Smooth muscle cell (in vitro differentiated cells): ENCODE data around the gene GPR45. TPM values are rescaled to one million over a fixed set of nuclear protein-coding genes. Genes with fewer than 3 reads are reported as not detected.

ENCODE experiments used
- DNase-seq: peaks from one replicate; lab custom pipeline; 2025; ENCODE audit not compliant: unreplicated experiment; lab: John Stamatoyannopoulos, UW
- H2AFZ ChIP-seq: fragments of 200-600 bp; sonication (generic); 2 replicates; pipeline ENCODE4 v1.6.0; 2016; ENCODE audit warnings: antibody characterized with exemption, low read depth, mild to moderate bottlenecking
- H3F3A ChIP-seq: fragments of 200-600 bp; sonication (generic); 2 replicates; pipeline ENCODE4 v1.6.0; 2017; ENCODE audit warnings: antibody characterized with exemption, low read depth
- H3K27ac ChIP-seq: fragments of 200-600 bp; sonication (generic); 2 replicates; pipeline ENCODE4 v1.5.1; 2016; ENCODE audit warnings: low read depth, mild to moderate bottlenecking
- H3K27me3 ChIP-seq: fragments of 200-600 bp; sonication (generic); 2 replicates; pipeline ENCODE4 v1.6.1; 2016; ENCODE audit warnings: low read depth, mild to moderate bottlenecking
- H3K36me3 ChIP-seq: fragments of 200-600 bp; sonication (generic); 2 replicates; pipeline ENCODE4 v1.5.1; 2016; ENCODE audit warnings: low read depth
- H3K4me1 ChIP-seq: fragments of 200-600 bp; sonication (generic); 2 replicates; pipeline ENCODE4 v1.5.1; 2016; ENCODE audit warnings: low read depth
- H3K4me2 ChIP-seq: fragments of 200-600 bp; sonication (generic); 2 replicates; pipeline ENCODE4 v1.6.0; 2016; ENCODE audit warnings: mild to moderate bottlenecking
- H3K4me3 ChIP-seq: fragments of 200-600 bp; sonication (generic); 2 replicates; pipeline ENCODE4 v1.5.1; 2016; ENCODE audit warnings: mild to moderate bottlenecking
- H3K79me2 ChIP-seq: fragments of 200-600 bp; sonication (generic); 2 replicates; pipeline ENCODE4 v1.6.0; 2016; ENCODE audit warnings: low read depth, mild to moderate bottlenecking
- H3K9ac ChIP-seq: fragments of 200-600 bp; sonication (generic); 2 replicates; pipeline ENCODE4 v1.6.0; 2016; ENCODE audit warnings: low read depth
- H3K9me3 ChIP-seq: fragments of 200-600 bp; sonication (generic); replicated peaks from 2 replicates; pipeline ENCODE4 v1.5.1; 2016; ENCODE audit warnings: low read depth
- H4K20me1 ChIP-seq: fragments of 200-600 bp; sonication (generic); 2 replicates; pipeline ENCODE4 v1.6.0; 2016; ENCODE audit warnings: low read depth
- CTCF ChIP-seq: fragments of 200-600 bp; sonication (generic); IDR thresholded peaks from 2 replicates; pipeline ENCODE4 v1.5.1; 2017; ENCODE audit warnings: borderline replicate concordance, mild to moderate bottlenecking, antibody characterized with exemption; ENCODE audit not compliant: insufficient read depth, poor library complexity, severe bottlenecking
- WGBS: methylation state at CpG from one replicate; pipeline ENCODE4 v1.1.7; 2016; ENCODE audit warnings: low lambda C conversion rate; 5-methylcytosine and 5-hydroxymethylcytosine counted together
- polyA plus RNA-seq: library from polyadenylated mRNA; unstranded; fragments of >200 nt; fragmentation: Nextera tagmentation; extraction: Ambion mirVana; gene quantifications from 2 replicates; pipeline ENCODE4 v1.2.1, GENCODE V29; 2016
- total RNA-seq: library from RNA; depleted of rRNA; stranded (reverse); fragments of >200 nt; gene quantifications from 2 replicates; pipeline ENCODE4 v1.2.3, GENCODE V29; 2014

GPR45 gene
- total and polyA plus RNA-seq, 2 experiments from 2014 or later = not detected

DNA sequence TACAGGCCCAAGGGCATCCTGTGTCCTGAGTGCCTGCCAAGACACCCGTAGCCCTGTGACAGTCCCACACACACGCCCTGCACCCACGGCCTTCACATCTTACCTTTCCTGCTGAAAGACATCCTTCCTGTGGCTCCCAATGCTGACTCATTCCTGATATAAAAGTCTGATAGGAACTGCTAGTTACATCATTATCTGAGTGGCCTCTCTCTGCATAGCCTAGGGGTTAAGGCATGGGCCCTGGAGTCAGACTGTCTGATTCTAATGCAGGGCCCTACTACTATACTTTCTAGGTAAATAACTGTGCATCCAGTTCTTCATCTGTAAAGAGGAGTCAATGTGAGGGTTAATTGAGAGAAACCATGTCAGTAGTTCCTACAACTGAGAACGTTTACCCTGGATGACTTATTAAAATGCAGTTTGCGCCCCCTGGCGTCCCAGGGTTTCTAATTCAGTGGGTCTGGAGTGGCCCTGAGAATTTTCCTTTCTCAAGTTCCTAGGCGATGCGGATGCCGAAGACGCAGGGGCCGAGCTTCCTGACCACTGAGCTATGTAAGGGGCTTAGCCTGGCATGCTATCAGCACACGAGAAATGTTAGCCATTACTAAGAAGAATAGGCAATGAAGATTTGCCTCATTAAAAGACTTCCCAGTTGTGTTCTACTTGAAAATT, 6.0 kb upstream of the GPR45 start:
- WGBS = 14% methylated on average over 12 of the region's 12 CpGs
- no peaks in the 10 kb centered on the region for H3K4me1 ChIP-seq
- DNase-seq = peak; percentile 26
- H3F3A ChIP-seq = no peaks in the 10 kb centered on the region
- H3K9ac ChIP-seq = no peak overlapping the region
- peak overlapping the region; percentile 60 for H2AFZ ChIP-seq
- no peaks in the 10 kb centered on the region for H3K9me3 ChIP-seq
- no peaks in the 10 kb centered on the region for H3K27me3 ChIP-seq
- no peaks in the 10 kb centered on the region for H4K20me1 ChIP-seq
- H3K27ac ChIP-seq = no peak overlapping the region
- H3K4me2 ChIP-seq = no peak overlapping the region
- no peak overlapping the region for H3K4me3 ChIP-seq
- peak; percentile 86 for TF ChIP-seq CTCF
- H3K79me2 ChIP-seq = no peaks in the 10 kb centered on the region
- no peaks in the 10 kb centered on the region for H3K36me3 ChIP-seq

GRCh38 chr2:105236060-105236424, 5.5 kb upstream of the GPR45 start:
- H3K9ac ChIP-seq = no peak overlapping the region

DNA sequence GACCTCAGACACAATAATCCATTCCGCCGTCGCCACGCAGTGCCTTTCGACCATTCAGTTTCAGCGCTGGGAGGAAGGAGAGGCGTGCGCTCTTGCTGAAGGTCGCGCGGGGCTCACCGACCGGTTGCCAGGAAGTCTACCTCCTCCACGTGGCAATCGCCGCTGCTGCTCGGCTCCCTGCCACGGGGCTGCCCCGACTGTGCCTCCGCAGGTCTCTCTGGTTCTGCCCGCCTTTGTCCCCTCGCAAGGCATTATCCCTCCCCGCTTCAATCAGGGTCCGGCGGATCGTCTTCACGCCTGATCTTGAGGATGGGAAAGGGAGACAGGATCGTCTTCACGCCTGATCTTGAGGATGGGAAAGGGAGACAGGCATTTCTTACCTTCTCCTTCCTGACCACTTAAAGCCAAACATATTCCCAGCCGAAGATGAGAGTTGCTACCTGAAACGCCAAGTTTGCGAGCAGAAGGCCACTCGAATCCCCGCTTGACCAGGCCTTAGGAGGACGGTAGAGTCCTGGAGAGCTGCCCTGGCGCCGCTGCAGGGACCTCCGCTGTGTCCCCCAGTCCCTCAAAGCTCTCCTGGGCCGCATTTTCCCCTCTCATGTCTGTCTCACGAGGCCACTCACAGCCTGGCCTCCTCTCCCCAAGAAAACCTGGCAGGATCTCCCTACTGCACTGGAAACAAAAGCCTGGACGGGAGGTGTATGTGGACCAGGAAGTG, 4.3 kb upstream of the GPR45 start:
- no peak overlapping the region for H2AFZ ChIP-seq
- TF ChIP-seq CTCF = no peak

More at GRCh38 chr2:105236060-105236424, 5.5 kb upstream of the GPR45 start:
- no peak overlapping the region for H3K4me2 ChIP-seq
- H3F3A ChIP-seq = no peaks in the 10 kb centered on the region
- 82% methylated on average over 5 of the region's 5 CpGs for WGBS
- H2AFZ ChIP-seq = peak overlapping the region; percentile 60
- H3K36me3 ChIP-seq = no peaks in the 10 kb centered on the region
- H4K20me1 ChIP-seq = no peaks in the 10 kb centered on the region
- H3K79me2 ChIP-seq = no peaks in the 10 kb centered on the region
- H3K4me3 ChIP-seq = no peak overlapping the region
- no peaks in the 10 kb centered on the region for H3K4me1 ChIP-seq
- H3K9me3 ChIP-seq = no peaks in the 10 kb centered on the region
- TF ChIP-seq CTCF = no peak
- no peaks in the 10 kb centered on the region for H3K27me3 ChIP-seq
- DNase-seq = no peak
- no peak overlapping the region for H3K27ac ChIP-seq

More for the DNA sequence above, 4.3 kb upstream of the GPR45 start:
- H3K4me2 ChIP-seq = no peak overlapping the region
- WGBS = 93% methylated on average over 38 of the region's 41 CpGs
- H3K9ac ChIP-seq = no peak overlapping the region
- no peaks in the 10 kb centered on the region for H3K9me3 ChIP-seq
- no peaks in the 10 kb centered on the region for H3F3A ChIP-seq
- DNase-seq = no peak
- no peaks in the 10 kb centered on the region for H3K36me3 ChIP-seq
- no peaks in the 10 kb centered on the region for H3K4me1 ChIP-seq
- H3K27me3 ChIP-seq = no peaks in the 10 kb centered on the region
- no peaks in the 10 kb centered on the region for H3K79me2 ChIP-seq
- no peaks in the 10 kb centered on the region for H4K20me1 ChIP-seq
- H3K27ac ChIP-seq = no peak overlapping the region
- no peak overlapping the region for H3K4me3 ChIP-seq
